Mesenchymal stem cell (in vitro differentiated cells and primary cell): ENCODE results near the gene CLCA1.

Experiments
- DNase-seq: peaks from one replicate; pipeline ENCODE4 v3.0.0-alpha.2; 2013
- H2AFZ ChIP-seq: one replicate; pipeline ENCODE4 v1.6.1; 2013; ENCODE audit warnings: low read depth, mild to moderate bottlenecking, control low read depth, inconsistent platforms, low read length, moderate library complexity
- H2AK5ac ChIP-seq: 2 replicates; pipeline ENCODE4 v1.6.1; 2013; ENCODE audit warnings: low read length, moderate library complexity, mild to moderate bottlenecking, inconsistent platforms; ENCODE audit not compliant: severe bottlenecking
- H2BK120ac ChIP-seq: one replicate; pipeline ENCODE4 v1.6.1; 2013; ENCODE audit warnings: low read depth, mild to moderate bottlenecking, inconsistent platforms, low read length, moderate library complexity
- H2BK12ac ChIP-seq, 2 experiments: one replicate each; pipeline ENCODE4 v1.6.1; 2013; ENCODE audit warnings: inconsistent platforms in 2 of 2, low read length in 2 of 2, mild to moderate bottlenecking in 2 of 2, moderate library complexity in 2 of 2, control low read depth in 1 of 2
- H2BK15ac ChIP-seq: one replicate; pipeline ENCODE4 v1.6.1; 2013; ENCODE audit warnings: mild to moderate bottlenecking, low read depth, inconsistent platforms; ENCODE audit not compliant: poor library complexity, severe bottlenecking
- H2BK5ac ChIP-seq: 2 replicates; pipeline ENCODE4 v1.6.1; 2013; ENCODE audit warnings: low read depth, mild to moderate bottlenecking, low read length, control low read depth, inconsistent platforms; ENCODE audit not compliant: poor library complexity, severe bottlenecking
- H3K14ac ChIP-seq, 2 experiments: one replicate each; pipeline ENCODE4 v1.6.1; 2013; ENCODE audit warnings: inconsistent platforms in 2 of 2, low read length in 2 of 2, control low read depth in 1 of 2, mild to moderate bottlenecking in 1 of 2, moderate library complexity in 1 of 2
- H3K18ac ChIP-seq, 2 experiments: one replicate each; pipeline ENCODE4 v1.6.1; 2013; ENCODE audit warnings: inconsistent platforms in 2 of 2, low read length in 2 of 2, control low read depth in 1 of 2, low read depth in 1 of 2, mild to moderate bottlenecking in 1 of 2
- H3K23ac ChIP-seq, 2 experiments: one replicate each; pipeline ENCODE4 v1.6.1; 2013; ENCODE audit warnings: inconsistent platforms in 2 of 2, low read length in 2 of 2, mild to moderate bottlenecking in 2 of 2, moderate library complexity in 2 of 2, control low read depth in 1 of 2
- H3K27ac ChIP-seq: 2 replicates; pipeline ENCODE4 v1.5.1; 2013; ENCODE audit warnings: mild to moderate bottlenecking, moderate library complexity, low read length, control low read depth, inconsistent platforms; ENCODE audit not compliant: poor library complexity, severe bottlenecking
- H3K27me3 ChIP-seq, 2 experiments: 2 replicates each; pipeline versions ENCODE4 v1.6.1 to v1.7.0; 2013; ENCODE audit warnings: low read length in 2 of 2, mild to moderate bottlenecking in 2 of 2, moderate library complexity in 2 of 2, control low read depth in 1 of 2, inconsistent platforms in 1 of 2; ENCODE audit not compliant: control insufficient read depth in 1 of 2, insufficient read depth in 1 of 2
- H3K36me3 ChIP-seq, 2 experiments: 2 replicates each; pipeline versions ENCODE4 v1.6.1 to v1.7.0; 2013; ENCODE audit warnings: low read length in 2 of 2, control low read depth in 1 of 2, inconsistent platforms in 1 of 2, low read depth in 1 of 2, mild to moderate bottlenecking in 1 of 2; ENCODE audit not compliant: insufficient read depth in 2 of 2, control insufficient read depth in 1 of 2
- H3K4ac ChIP-seq, 2 experiments: one replicate each; pipeline ENCODE4 v1.6.1; 2013; ENCODE audit warnings: inconsistent platforms in 2 of 2, low read length in 2 of 2, mild to moderate bottlenecking in 2 of 2, moderate library complexity in 2 of 2, control low read depth in 1 of 2, low read depth in 1 of 2
- H3K4me1 ChIP-seq: 2 replicates; pipeline ENCODE4 v1.6.1; 2013; ENCODE audit warnings: low read depth, low read length, control low read depth; ENCODE audit not compliant: control insufficient read depth, insufficient read depth
- H3K4me2 ChIP-seq: 2 replicates; pipeline ENCODE4 v1.6.1; 2013; ENCODE audit warnings: low read length, mild to moderate bottlenecking, inconsistent platforms; ENCODE audit not compliant: poor library complexity, severe bottlenecking
- H3K4me3 ChIP-seq, 2 experiments: 2 replicates each; pipeline versions ENCODE4 v1.5.1 to v1.7.0; 2013; ENCODE audit warnings: low read length in 2 of 2, mild to moderate bottlenecking in 2 of 2, control low read depth in 1 of 2, low read depth in 1 of 2; ENCODE audit not compliant: insufficient read depth in 1 of 2
- H3K79me1 ChIP-seq: replicated peaks from 2 replicates; pipeline ENCODE4 v1.6.1; 2013; ENCODE audit warnings: mild to moderate bottlenecking, control low read depth, low read length, inconsistent platforms; ENCODE audit not compliant: poor library complexity, severe bottlenecking
- H3K9ac ChIP-seq: 2 replicates; pipeline ENCODE4 v1.7.0; 2013; ENCODE audit warnings: mild to moderate bottlenecking, low read length, moderate library complexity
- H3K9me3 ChIP-seq: 2 replicates; pipeline ENCODE4 v1.7.0; 2013; ENCODE audit warnings: mild to moderate bottlenecking, low read length; ENCODE audit not compliant: control insufficient read depth
- H4K8ac ChIP-seq: one replicate; pipeline ENCODE4 v1.6.1; 2013; ENCODE audit warnings: inconsistent platforms, mild to moderate bottlenecking, low read length, moderate library complexity
- H4K91ac ChIP-seq: one replicate; pipeline ENCODE4 v1.6.1; 2013; ENCODE audit warnings: mild to moderate bottlenecking, low read length, inconsistent platforms
- WGBS: methylation state at CpG from one replicate; pipeline ENCODE4 v1.1.7; 2013; ENCODE audit warnings: mixed read lengths; 5-methylcytosine and 5-hydroxymethylcytosine counted together

The CLCA1 gene

GRCh38 chr1:86515597-86515996, 46.9 kb downstream of the CLCA1 start:
- H3K27ac ChIP-seq: no peak overlapping the region
- H2AK5ac ChIP-seq: no peak overlapping the region
- no peak overlapping the region for H2BK12ac ChIP-seq
- WGBS: 33% methylated on average over 1 of the region's 2 CpGs
- no peak overlapping the region for H4K8ac ChIP-seq
- no peaks in the 10 kb centered on the region for H3K4me1 ChIP-seq
- no peak overlapping the region for H3K9ac ChIP-seq
- H2AFZ ChIP-seq: no peak overlapping the region
- no peak overlapping the region for H3K23ac ChIP-seq
- H2BK15ac ChIP-seq: no peak overlapping the region
- H4K91ac ChIP-seq: no peak overlapping the region
- H3K36me3 ChIP-seq: no peaks in the 10 kb centered on the region
- no peak overlapping the region for H3K4ac ChIP-seq
- no peaks in the 10 kb centered on the region for H3K79me1 ChIP-seq
- no peak overlapping the region for H3K18ac ChIP-seq
- H3K4me2 ChIP-seq: no peak overlapping the region
- H2BK120ac ChIP-seq: no peak overlapping the region
- H2BK5ac ChIP-seq: no peak overlapping the region
- no peaks in the 10 kb centered on the region for H3K9me3 ChIP-seq
- DNase-seq: no peak
- H3K14ac ChIP-seq: no peak overlapping the region
- H3K4me3 ChIP-seq: no peak overlapping the region
- H3K27me3 ChIP-seq: no peaks in the 10 kb centered on the region

- Histone ChIP-seq H2BK120ac (no peak overlapping the region), H3K27me3 (no peaks in the 10 kb centered on the region), H3K9ac (no peak overlapping the region), H4K91ac (no peak overlapping the region), H3K14ac (no peak overlapping the region), H3K27ac (no peak overlapping the region), H3K4me1 (no peaks in the 10 kb centered on the region), H3K79me1 (no peaks in the 10 kb centered on the region), H3K4me2 (no peak overlapping the region), H3K9me3 (no peaks in the 10 kb centered on the region), H2AFZ (no peak overlapping the region), H3K18ac (no peak overlapping the region), H4K8ac (no peak overlapping the region), H3K4ac (no peak overlapping the region), H2AK5ac (no peak overlapping the region), H2BK12ac (no peak overlapping the region), H3K4me3 (no peak overlapping the region), H3K36me3 (no peaks in the 10 kb centered on the region), H2BK15ac (no peak overlapping the region), H2BK5ac (no peak overlapping the region), H3K23ac (no peak overlapping the region)
- no peak for DNase-seq
- no CpG with 5 or more reads among the region's 1 CpG for WGBS
Measured at GRCh38 chr1:86516335-86516734, 47.6 kb downstream of the CLCA1 start.

- no peak overlapping the region for H3K27ac ChIP-seq
- H2BK12ac ChIP-seq: no peak overlapping the region
- H3K23ac ChIP-seq: no peak overlapping the region
- WGBS: 76% methylated on average over 1 of the region's 1 CpG
- no peaks in the 10 kb centered on the region for H3K27me3 ChIP-seq
- no peaks in the 10 kb centered on the region for H3K4me1 ChIP-seq
- H3K4me2 ChIP-seq: no peak overlapping the region
- H3K36me3 ChIP-seq: no peaks in the 10 kb centered on the region
- H3K9ac ChIP-seq: no peak overlapping the region
- H3K4me3 ChIP-seq: no peak overlapping the region
- no peak for DNase-seq
- no peak overlapping the region for H2BK5ac ChIP-seq
- H4K8ac ChIP-seq: no peak overlapping the region
- no peak overlapping the region for H3K18ac ChIP-seq
- H2BK15ac ChIP-seq: no peak overlapping the region
- H3K79me1 ChIP-seq: no peaks in the 10 kb centered on the region
- no peak overlapping the region for H2BK120ac ChIP-seq
- no peak overlapping the region for H4K91ac ChIP-seq
- H2AK5ac ChIP-seq: no peak overlapping the region
- H3K9me3 ChIP-seq: no peaks in the 10 kb centered on the region
- H3K14ac ChIP-seq: no peak overlapping the region
- H2AFZ ChIP-seq: no peak overlapping the region
- no peak overlapping the region for H3K4ac ChIP-seq
Measured at GRCh38 chr1:86517336-86517735, 48.6 kb downstream of the CLCA1 start.

- 74% methylated on average over 4 of the region's 4 CpGs for WGBS
- Histone ChIP-seq H3K4ac (no peak overlapping the region), H2BK15ac (no peak overlapping the region), H3K79me1 (no peaks in the 10 kb centered on the region), H3K4me1 (no peaks in the 10 kb centered on the region), H4K91ac (no peak overlapping the region), H3K23ac (no peak overlapping the region), H3K36me3 (peaks cover 0 to 3% of the 10 kb centered on the region in 2 experiments), H3K27me3 (no peaks in the 10 kb centered on the region), H2BK12ac (no peak overlapping the region), H3K9ac (no peak overlapping the region), H3K4me2 (no peak overlapping the region), H4K8ac (no peak overlapping the region), H3K27ac (no peak overlapping the region), H3K14ac (no peak overlapping the region), H2AFZ (no peak overlapping the region), H2BK5ac (no peak overlapping the region), H3K4me3 (no peak overlapping the region), H2BK120ac (no peak overlapping the region), H3K18ac (no peak overlapping the region), H2AK5ac (no peak overlapping the region), H3K9me3 (no peaks in the 10 kb centered on the region)
- no peak for DNase-seq
Measured at GRCh38 chr1:86520789-86521521, 52.2 kb downstream of the CLCA1 start.
